GM23338 (cell line): Measurements from ENCODE around the gene TMTC2. TPM values are rescaled to one million over a fixed set of nuclear protein-coding genes. Genes with fewer than 3 reads are reported as not detected.

ENCODE experiments used
- ATAC-seq: fragments of 200-7000 bp; cut with Tn5 transposase; 3 replicates; pipeline ENCODE4 v1.9.1; 2020
- DNase-seq: peaks from one replicate; pipeline ENCODE4 v3.0.0-alpha.2; 2015; ENCODE audit warnings: low spot score
- H2AFZ ChIP-seq: fragments of 200-600 bp; sonication (generic); 2 replicates; pipeline ENCODE4 v1.8.0; 2016; ENCODE audit warnings: antibody characterized with exemption, mild to moderate bottlenecking, moderate library complexity
- H3F3A ChIP-seq: fragments of 200-600 bp; sonication (generic); replicated peaks from 2 replicates; pipeline ENCODE4 v1.8.0; 2017; ENCODE audit warnings: antibody characterized with exemption, mixed run types, low read depth
- H3K27ac ChIP-seq: fragments of 200-600 bp; sonication (generic); 2 replicates; pipeline ENCODE4 v1.6.1; 2016; ENCODE audit warnings: low read depth
- H3K27me3 ChIP-seq: fragments of 200-600 bp; sonication (generic); 2 replicates; pipeline ENCODE4 v1.8.0; 2016; ENCODE audit warnings: mild to moderate bottlenecking, mixed run types, moderate library complexity; ENCODE audit not compliant: insufficient read depth
- H3K36me3 ChIP-seq: fragments of 200-600 bp; sonication (generic); 2 replicates; pipeline ENCODE4 v1.8.0; 2016; ENCODE audit warnings: mild to moderate bottlenecking; ENCODE audit not compliant: insufficient read depth
- H3K4me1 ChIP-seq: fragments of 200-600 bp; sonication (generic); 2 replicates; pipeline ENCODE4 v1.8.0; 2016; ENCODE audit warnings: mild to moderate bottlenecking, moderate library complexity; ENCODE audit not compliant: insufficient read depth
- H3K4me2 ChIP-seq: fragments of 200-600 bp; sonication (generic); 2 replicates; pipeline ENCODE4 v1.7.1; 2017; ENCODE audit warnings: mixed run types
- H3K4me3 ChIP-seq: fragments of 200-600 bp; sonication (generic); 2 replicates; pipeline ENCODE4 v1.6.1; 2016; ENCODE audit warnings: mixed run types
- H3K79me2 ChIP-seq: fragments of 200-600 bp; sonication (generic); replicated peaks from 2 replicates; pipeline ENCODE4 v1.8.0; 2017; ENCODE audit warnings: mild to moderate bottlenecking; ENCODE audit not compliant: insufficient read depth
- H3K9me2 ChIP-seq: fragments of 200-600 bp; sonication (generic); 2 replicates; pipeline ENCODE4 v1.8.0; 2017; ENCODE audit not compliant: insufficient read depth
- H4K20me1 ChIP-seq: fragments of 200-600 bp; sonication (generic); replicated peaks from 2 replicates; pipeline ENCODE4 v1.8.0; 2017; ENCODE audit warnings: mild to moderate bottlenecking; ENCODE audit not compliant: insufficient read depth
- H3K27ac Mint-ChIP-seq: 2 replicates; pipeline ENCODE4 v1.8.0; 2020; ENCODE audit warnings: inconsistent platforms, mild to moderate bottlenecking, moderate library complexity, mixed read lengths
- H3K27me3 Mint-ChIP-seq: 3 replicates; pipeline ENCODE4 v1.8.0; 2022; ENCODE audit warnings: low read depth, mild to moderate bottlenecking, moderate library complexity, mixed read lengths, inconsistent platforms; ENCODE audit not compliant: insufficient read depth, poor library complexity
- H3K36me3 Mint-ChIP-seq: 3 replicates; pipeline ENCODE4 v1.8.0; 2021; ENCODE audit warnings: low read depth, mild to moderate bottlenecking, inconsistent platforms, moderate library complexity, mixed read lengths
- H3K4me1 Mint-ChIP-seq: 3 replicates; pipeline ENCODE4 v1.8.0; 2020; ENCODE audit warnings: mild to moderate bottlenecking, inconsistent platforms, mixed read lengths
- H3K4me3 Mint-ChIP-seq: 3 replicates; pipeline ENCODE4 v1.8.0; 2021; ENCODE audit warnings: moderate library complexity, mild to moderate bottlenecking, inconsistent platforms, mixed read lengths
- H3K9me3 Mint-ChIP-seq: 3 replicates; pipeline ENCODE4 v1.8.0; 2020; ENCODE audit warnings: moderate library complexity, mild to moderate bottlenecking, inconsistent platforms, mixed read lengths
- CREB1 ChIP-seq: fragments of 250-450 bp; sonication (Bioruptor Pico); IDR thresholded peaks from 2 replicates; pipeline ENCODE4 v1.5.0; 2020; ENCODE audit warnings: low read depth, mild to moderate bottlenecking, moderate library complexity
- CTCF ChIP-seq, 2 experiments: fragments of 200-600 bp in 1 of 2; sonication (generic) in 1 of 2; conservative IDR thresholded peaks; 2 replicates each; pipeline versions ENCODE4 v1.5.1 to v1.6.1; 2016 to 2017; ENCODE audit warnings: antibody characterized with exemption in 2 of 2, low read depth in 2 of 2, mild to moderate bottlenecking in 2 of 2, moderate library complexity in 1 of 2
- ETS1 ChIP-seq: IDR thresholded peaks from 2 replicates; pipeline ENCODE4 v1.6.1; 2016; ENCODE audit warnings: antibody characterized with exemption
- EZH2 ChIP-seq: fragments of 200-600 bp; sonication (generic); IDR thresholded peaks from one replicate; pipeline ENCODE4 v1.8.0; 2017; ENCODE audit warnings: antibody characterized with exemption, mild to moderate bottlenecking, low read depth; ENCODE audit not compliant: unreplicated experiment
- EZH2phosphoT487 ChIP-seq: fragments of 200-600 bp; sonication (generic); IDR thresholded peaks from one replicate; pipeline ENCODE4 v1.8.1; 2018; ENCODE audit warnings: antibody characterized with exemption; ENCODE audit not compliant: unreplicated experiment
- JUNB ChIP-seq: IDR thresholded peaks from one replicate; pipeline ENCODE4 v1.6.1; 2016; ENCODE audit warnings: antibody characterized with exemption; ENCODE audit not compliant: unreplicated experiment
- NANOG ChIP-seq: IDR thresholded peaks from 2 replicates; pipeline ENCODE4 v1.6.1; 2016; ENCODE audit warnings: antibody characterized with exemption, borderline replicate concordance
- POLR2AphosphoS5 ChIP-seq: IDR thresholded peaks from 2 replicates; pipeline ENCODE4 v1.6.1; 2016; ENCODE audit warnings: antibody characterized with exemption, low read depth
- REST ChIP-seq: IDR thresholded peaks from one replicate; pipeline ENCODE4 v1.6.1; 2018; ENCODE audit warnings: antibody characterized with exemption; ENCODE audit not compliant: unreplicated experiment
- STAT1 ChIP-seq: IDR thresholded peaks from one replicate; pipeline ENCODE4 v1.6.1; 2016; ENCODE audit warnings: antibody characterized with exemption; ENCODE audit not compliant: unreplicated experiment
- ZNF114 ChIP-seq: fragments of 250-450 bp; sonication (Bioruptor Pico); IDR thresholded peaks from 2 replicates; pipeline ENCODE4 v1.5.0; 2020; ENCODE audit warnings: mild to moderate bottlenecking, moderate library complexity
- ZNF331 ChIP-seq: fragments of 250-450 bp; sonication (Bioruptor Pico); IDR thresholded peaks from 2 replicates; pipeline ENCODE4 v1.5.0; 2020; ENCODE audit warnings: low read depth, mild to moderate bottlenecking, moderate library complexity
- ZNF462 ChIP-seq: fragments of 250-450 bp; sonication (Bioruptor Pico); IDR thresholded peaks from 2 replicates; pipeline ENCODE4 v1.5.0; 2020; ENCODE audit warnings: mild to moderate bottlenecking, moderate library complexity
- polyA plus RNA-seq: library from polyadenylated mRNA; unstranded; fragments of >200 nt; fragmentation: Nextera tagmentation; extraction: Ambion mirVana; gene quantifications from 2 replicates; pipeline ENCODE4 v1.2.1, GENCODE V29; 2016
- total RNA-seq: library from RNA; depleted of rRNA; stranded (reverse); fragments of >200 nt; shearing (Covaris generic); gene quantifications from 2 replicates; pipeline ENCODE4 v1.2.3, GENCODE V29; 2014

The TMTC2 gene
- total and polyA plus RNA-seq, 2 experiments from 2014 or later: 0.57 to 6.5 TPM

- Histone ChIP-seq H3K36me3 (no peaks in the 10 kb centered on the region), H4K20me1 (peaks cover 11% of the 10 kb centered on the region; the same call in 1 of the 2 replicates), H3K27ac (no peak overlapping the region), H3F3A (no peaks in the 10 kb centered on the region; the same call in 1 of the 2 replicates), H3K27me3 (peaks cover 16% of the 10 kb centered on the region), H3K4me1 (peaks cover 6% of the 10 kb centered on the region; the same call in 1 of the 2 replicates), H3K79me2 (peaks cover 7% of the 10 kb centered on the region; the same call in 1 of the 2 replicates), H3K4me3 (no peak overlapping the region), H3K9me2 (no peaks in the 10 kb centered on the region), H2AFZ (no peak overlapping the region), H3K4me2 (no peak overlapping the region)
- peaks cover 3% of the 10 kb centered on the region; the same call in 1 of the 3 replicates for H3K36me3 Mint-ChIP-seq
- no peak overlapping the region for H3K27ac Mint-ChIP-seq
- H3K4me3 Mint-ChIP-seq: no peak overlapping the region
- DNase-seq (no peak), ATAC-seq (no peak)
- TF ChIP-seq REST (no peak), CREB1 (no peak), ZNF331 (CRISPR knock-in tag) (no peak), ETS1 (no peak), JUNB (no peak), STAT1 (no peak), POLR2AphosphoS5 (no peak), EZH2phosphoT487 (no peak), NANOG (no peak), ZNF114 (CRISPR knock-in tag) (no peak), ZNF462 (no peak), CTCF (conservative IDR thresholded peaks at IDR 0.05; ENCODE audit: low read depth in 2 of 2) (no peak), EZH2 (no peak)
- H3K4me1 Mint-ChIP-seq: peaks cover 15% of the 10 kb centered on the region; the same call in 2 of the 3 replicates
- H3K9me3 Mint-ChIP-seq: no peaks in the 10 kb centered on the region
- peaks cover 18% of the 10 kb centered on the region for H3K27me3 Mint-ChIP-seq
These were observed 3.3 kb downstream of the TMTC2 start for GRCh38 chr12:82690006-82690405.
